ENCODE results near the gene GJB2. TPM values are rescaled to one million over a fixed set of nuclear protein-coding genes. Genes with fewer than 3 reads are reported as not detected.

The GJB2 gene
- total and polyA plus RNA-seq, 2 of the 4 experiments (the other 2 are of a cell fraction), result under 0.01 to 0.17 TPM

- POLR2A ChIA-PET (ENCODE audit: unreplicated experiment), result no interaction called here
- Histone ChIP-seq H4K8ac (ENCODE audit: low read depth in 2 of 2, low read length in 2 of 2) (no peak overlapping the region), H3K9me3 (ENCODE audit: control insufficient read depth, insufficient read depth, low read length) (peaks cover 2% of the 10 kb centered on the region; the same call in 1 of the 2 replicates), H3K14ac (replicated peaks; ENCODE audit: low read depth, low read length) (0 out of 2 replicates have a peak overlapping the region, but pooled peaks have one; percentile 5), H3K36me3 (ENCODE audit: control insufficient read depth, insufficient read depth, low read length) (no peaks in the 10 kb centered on the region), H2BK120ac (ENCODE audit: low read depth, low read length) (no peak overlapping the region), H4K20me1 (ENCODE audit: insufficient read depth, low read length) (no peaks in the 10 kb centered on the region), H3K4me2 (ENCODE audit: low read depth, low read length) (peak overlapping the region; percentile 91; the same call in 1 of the 2 replicates), H3K79me1 (ENCODE audit: low read depth in 1 of 2, low read length in 2 of 2) (no peaks in the 10 kb centered on the region), H2BK5ac (ENCODE audit: low read depth, low read length, poor library complexity, severe bottlenecking) (no peak overlapping the region), H3K18ac (ENCODE audit: low read depth, low read length) (no peak overlapping the region), H3K4ac (ENCODE audit: low read depth, low read length) (no peak overlapping the region), H3K27me3 (ENCODE audit: control insufficient read depth, insufficient read depth, low read length) (peaks cover 54% of the 10 kb centered on the region), H3K4me3 (ENCODE audit: insufficient read depth, low read depth, low read length) (no peak overlapping the region; the same call in 1 of the 2 replicates), H3K56ac (ENCODE audit: extremely low read depth, insufficient read depth, low read length) (no peak overlapping the region), H4K91ac (ENCODE audit: insufficient read depth, low read depth, low read length) (no peak overlapping the region), H4K5ac (ENCODE audit: low read depth, low read length) (no peak overlapping the region), H2AK5ac (ENCODE audit: low read depth, low read length) (peak overlapping the region; percentile 13; the same call in 1 of the 2 replicates), H2BK20ac (ENCODE audit: low read depth, low read length) (no peak overlapping the region), H2AK9ac (replicated peaks; ENCODE audit: low read depth, low read length, poor library complexity) (peak overlapping the region; percentile 51), H3K9ac (ENCODE audit: low read depth, low read length) (no peak overlapping the region), H3K23ac (ENCODE audit: low read depth, low read length) (no peak overlapping the region), H3K27ac (ENCODE audit: insufficient read depth, low read length) (no peak overlapping the region), H2AFZ (replicated peaks; ENCODE audit: low read length, poor library complexity) (peak overlapping the region; percentile 81), H3K9me1 (ENCODE audit: insufficient read depth, low read length) (0 out of 2 replicates have a peak, but pooled peaks cover 2% of the 10 kb centered on the region), H2BK15ac (ENCODE audit: low read depth, low read length) (no peak overlapping the region; the same call in 2 of the 3 replicates), H3K4me1 (ENCODE audit: control insufficient read depth, insufficient read depth, low read length) (peaks cover 6% of the 10 kb centered on the region)
- dilution Hi-C loops (cut with HindIII; ENCODE audit: low sequenced_read_pairs, unreplicated experiment) (loop anchor here (10.0 to 25.0 kb wide), 2 partner anchors 296 to 653 kb away; no protein-coding TSS in a partner anchor), intact Hi-C loops (cut with micrococcal nuclease) (loop anchor here (10.0 kb wide), 1 partner anchor 633 kb away; no protein-coding TSS in a partner anchor), in situ Hi-C loops (cut with MboI; ENCODE audit: low sequenced_read_pairs) (loop anchor here (25.0 kb wide), 3 partner anchors 521 to 1296 kb away; partner anchors contain the start of gene IL17D)
- ATAC-seq (ENCODE audit: low read depth), result no peak
- BruUV-seq (replicated peaks), result no TSS peak
- CTCF ChIA-PET, result interaction anchor here (1.3 kb wide), 1 partner anchor 9 kb away, joined by 3 read pairs; no protein-coding TSS in a partner anchor
- WGBS, 2 experiments (ENCODE audit: extremely low coverage in 2 of 2, insufficient read length in 1 of 2), result 69% methylated on average over 8 of the region's 24 CpGs; no CpG with 5 or more reads in 1 of the 2 experiments
- TF ChIP-seq RAD21 (IDR thresholded peaks at IDR 0.05; ENCODE audit: low read length), result no peak
- DNase-seq, result no peak
Observed at GRCh38 chr13:20191311-20192157, 1.2 kb downstream of the GJB2 start.
